K562 (cell line): ENCODE data around the gene ROBO2. TPM values are rescaled to one million over a fixed set of nuclear protein-coding genes. Genes with fewer than 3 reads are reported as not detected.

Source experiments
- ATAC-seq: fragments of 200-7000 bp; cut with Tn5 transposase; 3 replicates; pipeline ENCODE4 v1.9.1; 2020; ENCODE audit warnings: moderate library complexity
- BruUV-seq: library from RNA; stranded (reverse); fragments of 400-500 nt; replicated peaks from 2 replicates; lab custom pipeline; 2021; lab: Mats Ljungman, UMichigan
- CTCF ChIA-PET: fragments of 300-600 bp; formaldehyde crosslinking; extraction: SDS; loops from one replicate; lab custom pipeline; 2021; ENCODE audit warnings: low intra/inter-chr PET ratio; lab: Yijun Ruan, JAX
- POLR2A ChIA-PET: fragments of 300-600, 350-650 bp; sonication (Branson Sonifier 250); formaldehyde crosslinking; extraction: SDS; loops from one replicate; lab custom pipeline; 2021; ENCODE audit warnings: antibody characterized with exemption, inconsistent platforms; lab: Yijun Ruan, JAX
- DNase-seq, 4 experiments: peaks; one replicate each; pipeline versions ENCODE4 v3.0.0 to v3.0.0-alpha.2; 2011 to 2018; ENCODE audit warnings: low spot score in 3 of 4, mixed read lengths in 3 of 4; ENCODE audit errors: extremely low read depth in 1 of 4
- FAIRE-seq: peaks from 2 replicates; lab custom pipeline; 2011; peaks lifted over from hg19 to GRCh38; lab: Jason Lieb, UNC
- H2AFZ ChIP-seq: 2 replicates; pipeline ENCODE4 v1.6.0; 2011; ENCODE audit warnings: low read depth, low read length, control low read depth, inconsistent platforms
- H3K27ac ChIP-seq: fragments of 200-600 bp; 3 replicates; pipeline ENCODE4 v1.8.0; 2011; ENCODE audit warnings: low read depth, mild to moderate bottlenecking, control low read depth, inconsistent platforms, low read length, moderate library complexity, mixed read lengths; ENCODE audit errors: extremely low read depth
- H3K27me3 ChIP-seq, 2 experiments: fragments of 300-600 bp in 1 of 2; 2 replicates in 1 of 2; 3 replicates in 1 of 2; pipeline versions ENCODE4 v1.6.0 to v1.8.0; 2011; ENCODE audit warnings: inconsistent platforms in 2 of 2, low read length in 2 of 2, mild to moderate bottlenecking in 1 of 2, mixed read lengths in 1 of 2, moderate library complexity in 1 of 2; ENCODE audit not compliant: control insufficient read depth in 2 of 2, insufficient read depth in 2 of 2
- H3K36me3 ChIP-seq: fragments of 300-600 bp; 3 replicates; pipeline ENCODE4 v1.8.0; 2011; ENCODE audit warnings: mild to moderate bottlenecking, low read length, inconsistent platforms; ENCODE audit not compliant: control insufficient read depth, insufficient read depth
- H3K4me1 ChIP-seq, 2 experiments: fragments of 200-600 bp in 1 of 2; replicated peaks in 1 of 2; 2 replicates in 1 of 2; 3 replicates in 1 of 2; pipeline versions ENCODE4 v1.5.1 to v1.8.0; 2011; ENCODE audit warnings: inconsistent platforms in 2 of 2, low read length in 2 of 2, mild to moderate bottlenecking in 1 of 2, mixed read lengths in 1 of 2, moderate library complexity in 1 of 2; ENCODE audit not compliant: control insufficient read depth in 2 of 2, insufficient read depth in 2 of 2
- H3K4me2 ChIP-seq: 2 replicates; pipeline ENCODE4 v1.6.1; 2011; ENCODE audit warnings: low read length, control low read depth, inconsistent platforms, mixed read lengths; ENCODE audit not compliant: insufficient read depth
- H3K4me3 ChIP-seq: fragments of 200-600 bp; sonication (generic), shearing (Covaris generic); 2 replicates; pipeline ENCODE4 v1.5.1; 2016; ENCODE audit warnings: control low read depth, inconsistent platforms
- H3K79me2 ChIP-seq: fragments of 200-600 bp; 3 replicates; pipeline ENCODE4 v1.8.0; 2011; ENCODE audit warnings: low read length, inconsistent platforms; ENCODE audit not compliant: control insufficient read depth, insufficient read depth
- H3K9ac ChIP-seq, 2 experiments: 2 replicates each; pipeline versions ENCODE4 v1.6.0 to v1.6.1; 2011; ENCODE audit warnings: low read depth in 2 of 2, low read length in 2 of 2, control low read depth in 1 of 2, inconsistent platforms in 1 of 2, mild to moderate bottlenecking in 1 of 2, mixed read lengths in 1 of 2; ENCODE audit not compliant: insufficient read depth in 1 of 2
- H3K9me1 ChIP-seq: one replicate; pipeline ENCODE4 v1.6.0; 2011; ENCODE audit warnings: inconsistent platforms, mild to moderate bottlenecking, low read length, moderate library complexity; ENCODE audit not compliant: control insufficient read depth, insufficient read depth
- H3K9me3 ChIP-seq: replicated peaks from 2 replicates; pipeline ENCODE4 v1.5.1; 2011; ENCODE audit warnings: low read depth, low read length, inconsistent platforms; ENCODE audit not compliant: control insufficient read depth, insufficient read depth
- H4K20me1 ChIP-seq: replicated peaks from 2 replicates; pipeline ENCODE4 v1.6.1; 2011; ENCODE audit warnings: low read length, inconsistent platforms, mixed read lengths; ENCODE audit not compliant: control insufficient read depth, insufficient read depth
- FOXP4 ChIP-seq: sonication (generic); formaldehyde crosslinking; IDR thresholded peaks from 2 replicates; pipeline ENCODE4 v1.8.0; 2022; ENCODE audit warnings: mild to moderate bottlenecking, missing genetic modification reagents, borderline replicate concordance
- HDAC6 ChIP-seq: IDR thresholded peaks from 2 replicates; pipeline ENCODE4 v1.6.1; 2012; ENCODE audit warnings: low read depth, mild to moderate bottlenecking, control low read depth, inconsistent platforms, low read length, moderate library complexity
- PCBP1 ChIP-seq: fragments of 200-400 bp; formaldehyde crosslinking; IDR thresholded peaks from 2 replicates; pipeline ENCODE4 v1.6.1; 2018; ENCODE audit warnings: mild to moderate bottlenecking, low read depth, low read length; ENCODE audit not compliant: poor library complexity, severe bottlenecking
- PCBP2 ChIP-seq: fragments of 200-400 bp; formaldehyde crosslinking; IDR thresholded peaks from 2 replicates; pipeline ENCODE4 v1.6.1; 2018; ENCODE audit warnings: low read length, low read depth, mild to moderate bottlenecking, moderate library complexity; ENCODE audit not compliant: poor library complexity, severe bottlenecking
- POLR3A ChIP-seq: IDR thresholded peaks from 2 replicates; pipeline ENCODE4 v1.6.1; 2011; ENCODE audit warnings: borderline replicate concordance, mild to moderate bottlenecking, moderate library complexity; ENCODE audit not compliant: insufficient read length, insufficient read depth; ENCODE audit errors: extremely low read depth
- TFAM ChIP-seq: fragments of 250-450 bp; sonication (Bioruptor Pico); conservative IDR thresholded peaks from 2 replicates; pipeline ENCODE4 v1.5.0; 2021; ENCODE audit warnings: mild to moderate bottlenecking, moderate library complexity
- U2AF2 ChIP-seq: fragments of 200-400 bp; formaldehyde crosslinking; optimal IDR thresholded peaks from 2 replicates; pipeline ENCODE3; 2017; ENCODE audit warnings: low read depth, mild to moderate bottlenecking, low read length
- ZBED1 ChIP-seq: IDR thresholded peaks from 2 replicates; pipeline ENCODE4 v1.6.1; 2014
- ZC3H4 ChIP-seq: sonication (generic); formaldehyde crosslinking; IDR thresholded peaks from 2 replicates; pipeline ENCODE4 v1.9.0; 2021; ENCODE audit warnings: missing genetic modification reagents, borderline replicate concordance
- ZFP30 ChIP-seq: fragments of 250-450 bp; sonication (Bioruptor Pico); IDR thresholded peaks from 2 replicates; pipeline ENCODE4 v1.8.0; 2022; ENCODE audit warnings: moderate library complexity, mild to moderate bottlenecking, inconsistent platforms, borderline replicate concordance
- WGBS: fragments of 100-300 bp; shearing (Covaris generic); methylation state at CpG from one replicate; pipeline ENCODE4 v1.1.6; 2016; ENCODE audit warnings: low coverage, mixed read lengths; ENCODE audit not compliant: insufficient coverage; ENCODE audit errors: missing lambda C conversion rate; 5-methylcytosine and 5-hydroxymethylcytosine counted together
- in situ Hi-C: fragments of 300-500 bp; cut with MboI; formaldehyde crosslinking; loops from 4 replicates; pipeline ENCODE4 v1.15.0; 2018; ENCODE audit warnings: inconsistent platforms, mixed read lengths
- intact Hi-C: fragments of 100-400 bp; cut with micrococcal nuclease; formaldehyde crosslinking; loops from 2 replicates; pipeline ENCODE4 v1.14.2; 2022
- polyA plus RNA-seq, 8 experiments: library from polyadenylated mRNA; depleted of rRNA in 4 of 8; stranded (reverse) in 5 of 8; unstranded in 3 of 8; fragments of >200 nt; fragmentation: Nextera tagmentation in 2 of 8; fragmentation: Illumina TruSeq in 1 of 8; extraction: Ambion mirVana in 2 of 8; extraction: Trizol in 1 of 8; gene quantifications; 2 replicates each; pipeline versions ENCODE4 v1.2.1 to v1.2.3, GENCODE V29; 2011 to 2014; ENCODE audit warnings: inconsistent platforms in 1 of 8, missing spikeins in 1 of 8
- total RNA-seq, 7 experiments: library from RNA; depleted of rRNA in 6 of 7; stranded (reverse); fragments of >200 nt in 6 of 7; fragmentation: Illumina TruSeq in 2 of 7; extraction: Trizol in 2 of 7; gene quantifications; 2 replicates each; pipeline versions ENCODE4 v1.2.1 to v1.2.3, GENCODE V29; 2011 to 2021; ENCODE audit warnings: low replicate concordance in 1 of 7
- TF ChIP-seq, protein P1 (sequence below): fragments of 250-450 bp; sonication (Bioruptor Pico); IDR thresholded peaks from 2 replicates; pipeline ENCODE4 v1.5.0; 2020; ENCODE audit warnings: mild to moderate bottlenecking, borderline replicate concordance
- TF ChIP-seq, protein P2 (sequence below): fragments of 250-450 bp; sonication (Bioruptor Pico); IDR thresholded peaks from 2 replicates; pipeline ENCODE4 v1.5.0; 2021
- TF ChIP-seq, protein P3 (sequence below), 2 experiments: fragments of 250-450 bp in 1 of 2; fragments of 450-650 bp in 1 of 2; sonication (Bioruptor Pico) in 1 of 2; IDR thresholded peaks; 2 replicates each; pipeline versions ENCODE4 v1.6.1 to v1.8.0; 2016 to 2021; ENCODE audit warnings: mild to moderate bottlenecking in 2 of 2, moderate library complexity in 2 of 2, missing compliant biosample characterization in 1 of 2, missing genetic modification characterization in 1 of 2

Gene ROBO2
- total and polyA plus RNA-seq, 9 of the 15 experiments (the other 6 are each of a cell fraction or from before 2014, with no cell fraction given) = 0.84 to 3.0 (median 1.7) TPM

- TF ChIP-seq, protein P1, sequence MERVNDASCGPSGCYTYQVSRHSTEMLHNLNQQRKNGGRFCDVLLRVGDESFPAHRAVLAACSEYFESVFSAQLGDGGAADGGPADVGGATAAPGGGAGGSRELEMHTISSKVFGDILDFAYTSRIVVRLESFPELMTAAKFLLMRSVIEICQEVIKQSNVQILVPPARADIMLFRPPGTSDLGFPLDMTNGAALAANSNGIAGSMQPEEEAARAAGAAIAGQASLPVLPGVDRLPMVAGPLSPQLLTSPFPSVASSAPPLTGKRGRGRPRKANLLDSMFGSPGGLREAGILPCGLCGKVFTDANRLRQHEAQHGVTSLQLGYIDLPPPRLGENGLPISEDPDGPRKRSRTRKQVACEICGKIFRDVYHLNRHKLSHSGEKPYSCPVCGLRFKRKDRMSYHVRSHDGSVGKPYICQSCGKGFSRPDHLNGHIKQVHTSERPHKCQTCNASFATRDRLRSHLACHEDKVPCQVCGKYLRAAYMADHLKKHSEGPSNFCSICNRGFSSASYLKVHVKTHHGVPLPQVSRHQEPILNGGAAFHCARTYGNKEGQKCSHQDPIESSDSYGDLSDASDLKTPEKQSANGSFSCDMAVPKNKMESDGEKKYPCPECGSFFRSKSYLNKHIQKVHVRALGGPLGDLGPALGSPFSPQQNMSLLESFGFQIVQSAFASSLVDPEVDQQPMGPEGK = no peak
Measured at GRCh38 chr3:77086408-77086807, 46.5 kb downstream of the ROBO2 start (continued).

- in situ Hi-C loops (no loop called here), intact Hi-C loops (no loop called here)
- Histone ChIP-seq H3K4me2 (no peak overlapping the region), H3K9ac (no peak overlapping the region), H3K27ac (no peak overlapping the region), H3K9me3 (no peaks in the 10 kb centered on the region), H2AFZ (no peak overlapping the region), H3K4me3 (no peak overlapping the region), H3K79me2 (no peaks in the 10 kb centered on the region), H4K20me1 (no peaks in the 10 kb centered on the region), H3K9me1 (no peaks in the 10 kb centered on the region), H3K4me1 (no peaks in the 10 kb centered on the region; a peak in 2 of 5 replicates), H3K36me3 (no peaks in the 10 kb centered on the region), H3K27me3 (no peaks in the 10 kb centered on the region)
- 68% methylated on average over 2 of the region's 5 CpGs for WGBS
- ChIA-PET CTCF (no interaction called here), POLR2A (no interaction called here)
- no peak for FAIRE-seq
- ATAC-seq = no peak
- DNase-seq = no peak
- BruUV-seq = no TSS peak
- TF ChIP-seq ZC3H4 (no peak), PCBP2 (no peak), PCBP1 (no peak), ZBED1 (no peak), HDAC6 (no peak), ZFP30 (CRISPR knock-in tag) (no peak), TFAM (CRISPR knock-in tag) (no peak), FOXP4 (CRISPR knock-in tag) (no peak), U2AF2 (no peak), POLR3A (no peak)
- TF ChIP-seq, protein P2, sequence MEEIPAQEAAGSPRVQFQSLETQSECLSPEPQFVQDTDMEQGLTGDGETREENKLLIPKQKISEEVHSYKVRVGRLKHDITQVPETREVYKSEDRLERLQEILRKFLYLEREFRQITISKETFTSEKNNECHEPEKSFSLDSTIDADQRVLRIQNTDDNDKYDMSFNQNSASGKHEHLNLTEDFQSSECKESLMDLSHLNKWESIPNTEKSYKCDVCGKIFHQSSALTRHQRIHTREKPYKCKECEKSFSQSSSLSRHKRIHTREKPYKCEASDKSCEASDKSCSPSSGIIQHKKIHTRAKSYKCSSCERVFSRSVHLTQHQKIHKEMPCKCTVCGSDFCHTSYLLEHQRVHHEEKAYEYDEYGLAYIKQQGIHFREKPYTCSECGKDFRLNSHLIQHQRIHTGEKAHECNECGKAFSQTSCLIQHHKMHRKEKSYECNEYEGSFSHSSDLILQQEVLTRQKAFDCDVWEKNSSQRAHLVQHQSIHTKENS (CRISPR knock-in tag) = no peak
- TF ChIP-seq, protein P3, sequence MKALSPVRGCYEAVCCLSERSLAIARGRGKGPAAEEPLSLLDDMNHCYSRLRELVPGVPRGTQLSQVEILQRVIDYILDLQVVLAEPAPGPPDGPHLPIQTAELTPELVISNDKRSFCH (CRISPR knock-in tag; IDR thresholded peaks at IDR 0.05) = no peak
- TF ChIP-seq, protein P3 (tag; IDR thresholded peaks at IDR 0.05) = no peak
Measured at GRCh38 chr3:77091809-77092208, 51.9 kb downstream of the ROBO2 start.
